HUDEP-2 (cell line): ENCODE measurements around the gene NNAT.

Source experiments
- DNase-seq, 76 experiments: peaks; one replicate each; lab custom pipeline; 2025; ENCODE audit not compliant: unreplicated experiment in 76 of 76; lab: John Stamatoyannopoulos, UW

NNAT gene

DNA sequence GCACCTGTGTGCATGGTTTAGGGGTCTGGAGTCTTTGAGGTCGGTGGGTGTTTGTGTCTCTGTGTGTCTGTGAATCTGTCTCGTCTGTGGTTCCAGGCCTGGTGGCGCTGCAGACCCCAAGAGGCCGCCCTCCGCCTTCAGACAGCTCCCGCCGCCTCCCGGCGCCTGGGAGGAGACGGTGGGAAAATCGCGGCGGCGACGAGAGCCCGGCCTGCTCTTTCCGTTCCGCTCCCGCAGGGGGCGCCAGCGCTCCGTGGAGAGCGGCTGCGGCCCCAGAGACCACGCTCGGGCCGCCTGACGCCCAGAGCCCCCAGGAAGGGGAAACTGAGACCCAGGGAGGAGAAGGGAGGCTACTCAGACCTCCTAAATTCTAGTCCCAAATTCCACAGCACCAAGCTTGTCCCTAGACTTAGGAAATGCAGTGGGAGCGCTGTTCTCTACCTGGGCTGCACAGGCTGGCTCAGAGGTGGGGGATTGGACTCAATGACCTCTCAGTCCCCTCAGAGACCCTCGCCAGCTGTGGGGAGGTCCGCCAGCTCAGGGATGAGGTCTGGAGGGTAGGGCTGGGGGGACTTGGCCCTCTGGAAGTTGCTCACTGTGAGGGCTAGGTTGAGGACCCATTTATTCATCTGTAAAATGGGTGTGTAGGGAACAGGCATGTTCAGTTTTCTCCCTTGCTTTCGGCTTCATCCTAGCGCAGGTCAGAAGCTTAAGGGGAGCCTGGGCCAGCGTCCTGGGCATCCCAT, 43.5 kb downstream of the NNAT start:
- DNase-seq: peak in 12 of 76 experiments; percentile 3 to 29 (median 8)

DNA sequence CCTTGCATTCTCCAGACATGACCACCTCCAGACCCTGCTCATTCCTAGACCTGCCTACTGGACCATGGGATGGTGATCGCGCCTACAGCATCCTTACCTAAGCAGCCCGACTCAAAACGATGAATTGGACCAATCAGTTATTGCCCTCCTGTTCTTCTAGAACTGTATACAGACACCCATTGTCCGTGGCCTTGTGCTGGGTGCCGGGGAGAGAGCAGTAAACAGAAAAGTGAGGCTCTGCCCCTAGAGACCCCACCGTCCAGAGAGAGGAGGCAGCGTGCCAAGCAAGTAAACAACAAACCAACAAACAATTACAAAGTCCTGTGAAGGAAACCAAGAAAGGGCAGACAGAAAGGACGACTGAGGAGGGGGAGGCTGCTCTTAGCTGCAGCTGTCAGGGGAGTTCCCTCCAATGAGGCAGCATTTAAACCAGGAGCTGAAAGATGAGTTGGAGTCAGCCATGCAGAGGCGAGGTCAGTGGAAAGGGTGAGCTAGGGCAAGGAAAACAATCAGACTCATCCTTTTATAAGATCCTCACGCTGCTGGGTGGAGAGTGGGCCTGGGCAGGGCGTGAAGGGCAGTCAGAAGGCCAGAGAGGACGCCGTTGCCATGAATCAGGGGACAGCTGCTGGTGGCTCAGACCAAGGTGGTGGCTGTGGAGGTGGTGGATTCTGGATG, 44.2 kb downstream of the NNAT start:
- no peak for DNase-seq

DNA sequence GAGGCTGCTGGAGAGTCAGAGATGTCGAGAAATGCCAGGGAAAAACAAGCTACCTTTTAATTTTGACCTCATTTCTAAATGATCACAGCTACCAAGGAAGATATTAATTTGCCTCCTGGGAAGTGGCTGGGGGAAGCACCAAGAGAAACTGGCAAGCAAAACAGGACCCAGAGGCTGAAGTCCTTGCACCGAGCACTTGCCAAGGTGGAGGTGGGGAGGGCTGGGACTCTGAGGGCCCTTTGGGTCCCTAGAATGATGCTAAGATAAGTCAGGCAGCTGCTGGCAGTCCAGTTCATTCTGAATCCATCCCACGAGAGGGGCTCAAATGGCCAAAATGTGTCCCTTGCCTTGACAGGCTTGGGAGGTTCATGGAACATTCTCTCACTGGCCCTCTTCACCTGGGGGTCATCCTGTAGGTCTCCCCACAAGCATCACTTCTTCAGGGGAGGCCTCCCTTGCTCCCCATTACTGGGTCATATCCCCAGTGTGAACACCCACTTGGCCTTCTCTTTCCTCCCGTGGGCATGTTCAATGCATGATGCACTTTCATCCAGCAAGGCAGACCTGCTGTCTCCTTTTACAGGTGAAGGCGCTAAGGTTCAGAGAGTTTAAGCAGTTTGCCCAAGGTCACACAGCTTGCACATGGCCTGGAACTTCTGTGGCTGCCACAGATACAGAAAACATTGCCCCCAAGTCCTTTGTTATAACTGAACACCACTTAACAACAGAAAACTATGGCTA, 45.7 kb downstream of the NNAT start:
- DNase-seq: no peak

DNA sequence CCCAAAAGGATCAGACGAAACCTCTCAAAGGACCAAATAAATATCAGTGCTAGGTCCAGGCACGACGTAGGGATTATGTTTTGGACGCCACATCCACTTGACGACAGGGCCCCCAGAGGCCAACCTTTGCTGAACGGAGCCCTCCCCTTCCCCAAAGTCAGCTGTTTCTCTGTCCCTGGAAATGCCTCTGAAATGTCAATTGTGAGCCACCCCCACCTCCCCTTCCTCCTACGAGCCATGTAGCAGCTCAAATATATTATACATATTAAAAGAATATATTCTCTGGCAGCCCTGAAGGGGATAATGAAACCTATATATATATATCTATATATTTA, 46.2 kb downstream of the NNAT start:
- DNase-seq: no peak

DNA sequence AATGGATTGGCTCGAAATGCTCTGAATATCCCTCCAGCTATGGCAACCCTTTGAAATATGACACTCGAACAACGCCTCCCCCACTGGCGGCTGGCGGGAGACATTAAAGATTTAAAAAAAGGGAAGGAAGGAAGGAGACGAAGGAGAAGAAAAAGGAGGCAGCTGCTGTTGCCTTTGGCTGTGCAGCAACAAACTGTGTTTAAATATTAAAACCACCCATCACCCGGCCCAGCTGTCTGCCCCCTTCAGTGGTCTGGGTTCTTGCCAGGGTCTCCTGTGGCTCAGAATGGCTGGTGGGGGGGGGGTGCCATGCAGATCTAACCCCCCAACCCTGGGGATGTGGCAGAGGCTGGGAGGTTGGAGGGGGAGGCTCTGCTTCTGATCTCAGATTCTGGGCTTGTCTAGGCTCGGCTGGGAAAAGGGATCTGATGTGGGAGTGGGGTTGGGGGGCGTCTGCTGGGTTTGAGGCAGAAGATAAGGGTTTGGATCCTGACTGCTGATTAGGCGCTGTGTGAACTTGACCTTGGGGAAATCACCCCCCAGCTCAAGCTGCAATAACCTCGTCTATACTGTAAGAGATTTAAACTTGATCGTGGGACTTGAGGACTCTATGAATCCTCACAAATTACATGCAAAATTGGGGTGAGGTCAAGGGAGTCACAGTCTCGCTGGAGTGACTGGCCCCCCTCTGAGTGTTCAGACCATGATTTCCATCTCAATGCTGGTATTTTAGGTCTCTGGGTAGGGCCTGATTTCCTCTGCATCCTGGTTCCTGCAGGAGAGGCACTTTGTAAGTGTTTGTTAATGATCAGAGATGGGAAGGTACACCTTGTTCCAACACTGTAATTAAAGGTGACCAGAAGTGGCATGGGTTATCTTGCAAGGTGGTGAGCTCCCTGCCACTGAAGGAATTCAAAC, 46.9 kb downstream of the NNAT start:
- no peak for DNase-seq

DNA sequence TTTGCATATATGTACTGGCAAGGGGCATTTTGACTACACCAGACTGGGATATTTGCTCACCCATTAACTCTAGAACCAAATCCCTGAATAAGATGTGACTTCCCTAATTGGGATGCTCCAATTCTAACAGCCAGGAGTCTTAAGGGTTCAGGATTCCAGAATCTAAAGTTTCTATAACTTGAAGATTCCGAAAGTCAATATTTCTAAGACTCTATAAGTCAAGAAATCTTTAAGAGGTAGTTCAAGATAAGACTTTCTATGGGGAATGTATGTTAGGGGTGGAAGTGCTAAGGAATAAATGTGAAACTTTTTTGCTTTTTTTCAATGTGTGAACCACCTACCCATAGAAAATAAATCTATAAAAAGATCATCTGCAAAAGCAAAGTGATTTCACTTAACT, 49.4 kb downstream of the NNAT start:
- DNase-seq: no peak

- no peak for DNase-seq
Measured at GRCh38 chr20:37571033-37571432, 50.0 kb downstream of the NNAT start.
